ENCODE results near the gene RD3L. TPM values are rescaled to one million over a fixed set of nuclear protein-coding genes. Genes with fewer than 3 reads are reported as not detected.

RD3L gene
- total and polyA plus RNA-seq, 9 of the 15 experiments (the other 6 are each of a cell fraction or from before 2014, with no cell fraction given) = 0.14 TPM; not detected in 8

DNA sequence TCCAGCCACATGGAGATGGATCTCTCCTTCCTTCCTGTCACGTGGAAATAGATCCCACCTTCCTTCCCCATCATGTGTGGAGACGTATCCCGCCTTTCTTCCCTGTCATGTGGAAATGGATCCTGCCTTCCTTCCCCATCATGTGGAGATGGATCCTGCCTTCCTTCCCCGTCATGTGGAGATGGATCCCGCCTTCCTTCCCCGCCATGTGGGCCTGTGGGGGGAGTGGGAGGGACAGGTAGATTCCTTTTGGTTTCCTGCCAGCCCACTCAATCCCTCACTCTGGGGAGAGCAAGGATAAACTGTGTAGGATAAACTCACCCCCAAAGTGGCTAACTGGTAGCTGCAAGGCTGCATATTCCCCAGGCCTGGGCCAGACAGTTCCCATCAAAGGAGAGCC, 45.8 kb downstream of the RD3L start:
- no peak for ATAC-seq
- no peaks in the 10 kb centered on the region for H3K79me2 ChIP-seq (ENCODE audit: control insufficient read depth, insufficient read depth, low read length)
- no TSS peak for BruUV-seq (replicated peaks)
- H3K9me1 ChIP-seq (ENCODE audit: control insufficient read depth, insufficient read depth, low read length) = no peaks in the 10 kb centered on the region
- intact Hi-C loops (cut with micrococcal nuclease) = no loop called here
- 0 out of 2 replicates have a peak, but pooled peaks cover 2% of the 10 kb centered on the region for H4K20me1 ChIP-seq (replicated peaks; ENCODE audit: control insufficient read depth, insufficient read depth, low read length)
- H3K4me2 ChIP-seq (ENCODE audit: insufficient read depth, low read length) = no peak overlapping the region
- CTCF ChIA-PET (ENCODE audit: low intra/inter-chr PET ratio) = no interaction called here
- H3K4me3 ChIP-seq = no peak overlapping the region
- FAIRE-seq = no peak
- H3K27ac ChIP-seq (ENCODE audit: extremely low read depth, low read depth, low read length) = no peak overlapping the region
- in situ Hi-C loops (cut with MboI) = no loop called here
- no peaks in the 10 kb centered on the region for H3K36me3 ChIP-seq (ENCODE audit: control insufficient read depth, insufficient read depth, low read length)
- POLR2A ChIA-PET = no interaction called here
- H3K9ac ChIP-seq (ENCODE audit: insufficient read depth in 1 of 2, low read depth in 2 of 2, low read length in 2 of 2) = no peak overlapping the region
- no peak overlapping the region for H2AFZ ChIP-seq (ENCODE audit: low read depth, low read length)
- no peak for DNase-seq (ENCODE audit: extremely low read depth in 1 of 4, low spot score in 3 of 4)
- no peaks in the 10 kb centered on the region for H3K9me3 ChIP-seq (replicated peaks; ENCODE audit: control insufficient read depth, insufficient read depth, low read depth, low read length)
- peaks cover 13 to 43% of the 10 kb centered on the region in 2 experiments; a peak in 3 of 5 replicates for H3K27me3 ChIP-seq (ENCODE audit: control insufficient read depth in 2 of 2, insufficient read depth in 2 of 2, low read length in 2 of 2)
- peaks cover 0 to 13% of the 10 kb centered on the region in 2 experiments; a peak in 2 of 5 replicates for H3K4me1 ChIP-seq (replicated peaks in 1 of 2; ENCODE audit: control insufficient read depth in 2 of 2, insufficient read depth in 2 of 2, low read length in 2 of 2)
- WGBS (ENCODE audit: insufficient coverage, low coverage, missing lambda C conversion rate) = 15% methylated on average over 5 of the region's 6 CpGs
- TF ChIP-seq CREBBP (IDR thresholded peaks at IDR 0.05; ENCODE audit: low read depth, low read length) (no peak), FOXJ3 (CRISPR knock-in tag; IDR thresholded peaks at IDR 0.05) (no peak), ETV6 (IDR thresholded peaks at IDR 0.05; ENCODE audit: borderline replicate concordance in 1 of 2, low read depth in 2 of 2, low read length in 1 of 2) (no peak), ETV6 (CRISPR knock-in tag; IDR thresholded peaks at IDR 0.05; ENCODE audit: borderline replicate concordance) (no peak), EWSR1 (IDR thresholded peaks at IDR 0.05; ENCODE audit: borderline replicate concordance, low read depth, partially characterized antibody) (no peak), ZNF77 (CRISPR knock-in tag; IDR thresholded peaks at IDR 0.05) (no peak), MCM5 (IDR thresholded peaks at IDR 0.05; ENCODE audit: low read depth) (no peak)
- TF ChIP-seq, protein P1, sequence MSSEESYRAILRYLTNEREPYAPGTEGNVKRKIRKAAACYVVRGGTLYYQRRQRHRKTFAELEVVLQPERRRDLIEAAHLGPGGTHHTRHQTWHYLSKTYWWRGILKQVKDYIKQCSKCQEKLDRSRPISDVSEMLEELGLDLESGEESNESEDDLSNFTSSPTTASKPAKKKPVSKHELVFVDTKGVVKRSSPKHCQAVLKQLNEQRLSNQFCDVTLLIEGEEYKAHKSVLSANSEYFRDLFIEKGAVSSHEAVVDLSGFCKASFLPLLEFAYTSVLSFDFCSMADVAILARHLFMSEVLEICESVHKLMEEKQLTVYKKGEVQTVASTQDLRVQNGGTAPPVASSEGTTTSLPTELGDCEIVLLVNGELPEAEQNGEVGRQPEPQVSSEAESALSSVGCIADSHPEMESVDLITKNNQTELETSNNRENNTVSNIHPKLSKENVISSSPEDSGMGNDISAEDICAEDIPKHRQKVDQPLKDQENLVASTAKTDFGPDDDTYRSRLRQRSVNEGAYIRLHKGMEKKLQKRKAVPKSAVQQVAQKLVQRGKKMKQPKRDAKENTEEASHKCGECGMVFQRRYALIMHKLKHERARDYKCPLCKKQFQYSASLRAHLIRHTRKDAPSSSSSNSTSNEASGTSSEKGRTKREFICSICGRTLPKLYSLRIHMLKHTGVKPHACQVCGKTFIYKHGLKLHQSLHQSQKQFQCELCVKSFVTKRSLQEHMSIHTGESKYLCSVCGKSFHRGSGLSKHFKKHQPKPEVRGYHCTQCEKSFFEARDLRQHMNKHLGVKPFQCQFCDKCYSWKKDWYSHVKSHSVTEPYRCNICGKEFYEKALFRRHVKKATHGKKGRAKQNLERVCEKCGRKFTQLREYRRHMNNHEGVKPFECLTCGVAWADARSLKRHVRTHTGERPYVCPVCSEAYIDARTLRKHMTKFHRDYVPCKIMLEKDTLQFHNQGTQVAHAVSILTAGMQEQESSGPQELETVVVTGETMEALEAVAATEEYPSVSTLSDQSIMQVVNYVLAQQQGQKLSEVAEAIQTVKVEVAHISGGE (CRISPR knock-in tag; IDR thresholded peaks at IDR 0.05) = no peak
- TF ChIP-seq, protein P2, sequence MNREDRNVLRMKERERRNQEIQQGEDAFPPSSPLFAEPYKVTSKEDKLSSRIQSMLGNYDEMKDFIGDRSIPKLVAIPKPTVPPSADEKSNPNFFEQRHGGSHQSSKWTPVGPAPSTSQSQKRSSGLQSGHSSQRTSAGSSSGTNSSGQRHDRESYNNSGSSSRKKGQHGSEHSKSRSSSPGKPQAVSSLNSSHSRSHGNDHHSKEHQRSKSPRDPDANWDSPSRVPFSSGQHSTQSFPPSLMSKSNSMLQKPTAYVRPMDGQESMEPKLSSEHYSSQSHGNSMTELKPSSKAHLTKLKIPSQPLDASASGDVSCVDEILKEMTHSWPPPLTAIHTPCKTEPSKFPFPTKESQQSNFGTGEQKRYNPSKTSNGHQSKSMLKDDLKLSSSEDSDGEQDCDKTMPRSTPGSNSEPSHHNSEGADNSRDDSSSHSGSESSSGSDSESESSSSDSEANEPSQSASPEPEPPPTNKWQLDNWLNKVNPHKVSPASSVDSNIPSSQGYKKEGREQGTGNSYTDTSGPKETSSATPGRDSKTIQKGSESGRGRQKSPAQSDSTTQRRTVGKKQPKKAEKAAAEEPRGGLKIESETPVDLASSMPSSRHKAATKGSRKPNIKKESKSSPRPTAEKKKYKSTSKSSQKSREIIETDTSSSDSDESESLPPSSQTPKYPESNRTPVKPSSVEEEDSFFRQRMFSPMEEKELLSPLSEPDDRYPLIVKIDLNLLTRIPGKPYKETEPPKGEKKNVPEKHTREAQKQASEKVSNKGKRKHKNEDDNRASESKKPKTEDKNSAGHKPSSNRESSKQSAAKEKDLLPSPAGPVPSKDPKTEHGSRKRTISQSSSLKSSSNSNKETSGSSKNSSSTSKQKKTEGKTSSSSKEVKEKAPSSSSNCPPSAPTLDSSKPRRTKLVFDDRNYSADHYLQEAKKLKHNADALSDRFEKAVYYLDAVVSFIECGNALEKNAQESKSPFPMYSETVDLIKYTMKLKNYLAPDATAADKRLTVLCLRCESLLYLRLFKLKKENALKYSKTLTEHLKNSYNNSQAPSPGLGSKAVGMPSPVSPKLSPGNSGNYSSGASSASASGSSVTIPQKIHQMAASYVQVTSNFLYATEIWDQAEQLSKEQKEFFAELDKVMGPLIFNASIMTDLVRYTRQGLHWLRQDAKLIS (CRISPR knock-in tag; IDR thresholded peaks at IDR 0.05) = no peak
- TF ChIP-seq, protein P3, sequence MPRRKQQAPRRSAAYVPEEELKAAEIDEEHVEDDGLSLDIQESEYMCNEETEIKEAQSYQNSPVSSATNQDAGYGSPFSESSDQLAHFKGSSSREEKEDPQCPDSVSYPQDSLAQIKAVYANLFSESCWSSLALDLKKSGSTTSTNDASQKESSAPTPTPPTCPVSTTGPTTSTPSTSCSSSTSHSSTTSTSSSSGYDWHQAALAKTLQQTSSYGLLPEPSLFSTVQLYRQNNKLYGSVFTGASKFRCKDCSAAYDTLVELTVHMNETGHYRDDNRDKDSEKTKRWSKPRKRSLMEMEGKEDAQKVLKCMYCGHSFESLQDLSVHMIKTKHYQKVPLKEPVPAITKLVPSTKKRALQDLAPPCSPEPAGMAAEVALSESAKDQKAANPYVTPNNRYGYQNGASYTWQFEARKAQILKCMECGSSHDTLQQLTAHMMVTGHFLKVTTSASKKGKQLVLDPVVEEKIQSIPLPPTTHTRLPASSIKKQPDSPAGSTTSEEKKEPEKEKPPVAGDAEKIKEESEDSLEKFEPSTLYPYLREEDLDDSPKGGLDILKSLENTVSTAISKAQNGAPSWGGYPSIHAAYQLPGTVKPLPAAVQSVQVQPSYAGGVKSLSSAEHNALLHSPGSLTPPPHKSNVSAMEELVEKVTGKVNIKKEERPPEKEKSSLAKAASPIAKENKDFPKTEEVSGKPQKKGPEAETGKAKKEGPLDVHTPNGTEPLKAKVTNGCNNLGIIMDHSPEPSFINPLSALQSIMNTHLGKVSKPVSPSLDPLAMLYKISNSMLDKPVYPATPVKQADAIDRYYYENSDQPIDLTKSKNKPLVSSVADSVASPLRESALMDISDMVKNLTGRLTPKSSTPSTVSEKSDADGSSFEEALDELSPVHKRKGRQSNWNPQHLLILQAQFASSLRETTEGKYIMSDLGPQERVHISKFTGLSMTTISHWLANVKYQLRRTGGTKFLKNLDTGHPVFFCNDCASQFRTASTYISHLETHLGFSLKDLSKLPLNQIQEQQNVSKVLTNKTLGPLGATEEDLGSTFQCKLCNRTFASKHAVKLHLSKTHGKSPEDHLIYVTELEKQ (CRISPR knock-in tag; IDR thresholded peaks at IDR 0.05) = no peak
